B cell (primary cell): ENCODE data around the gene ZNF541.

Experiments
- CTCF ChIP-seq: fragments of 200-600 bp; IDR thresholded peaks from one replicate; pipeline ENCODE4 v1.8.0; 2022; ENCODE audit warnings: antibody characterized with exemption, mild to moderate bottlenecking
- EZH2 ChIP-seq: IDR thresholded peaks from 2 replicates; pipeline ENCODE4 v1.6.1; 2012; ENCODE audit warnings: borderline replicate concordance, low read depth, mild to moderate bottlenecking, moderate library complexity, low read length; ENCODE audit not compliant: insufficient read depth, poor library complexity, severe bottlenecking

GRCh38 chr19:47610902-47611301, 38.0 kb upstream of the ZNF541 start:
- no peak for TF ChIP-seq CTCF
- TF ChIP-seq EZH2 = no peak
